HepG2 (cell line): ENCODE measurements around the gene SMIM8. TPM values are rescaled to one million over a fixed set of nuclear protein-coding genes. Genes with fewer than 3 reads are reported as not detected.
A peak's percentile ranks its signal among the peaks of the same experiment; 100 is the strongest.

Experiments
- ATAC-seq: fragments of 200-7000 bp; cut with Tn5 transposase; 3 replicates; pipeline ENCODE4 v1.9.1; 2020; ENCODE audit warnings: mild to moderate bottlenecking, moderate library complexity
- BruUV-seq: library from RNA; stranded (reverse); fragments of 400-500 nt; replicated peaks from 2 replicates; lab custom pipeline; 2021; lab: Mats Ljungman, UMichigan
- CTCF ChIA-PET: fragments of 300-600 bp; formaldehyde crosslinking; extraction: SDS; loops from one replicate; lab custom pipeline; 2021; ENCODE audit warnings: low total read pairs, inconsistent platforms, low intra/inter-chr PET ratio; lab: Yijun Ruan, JAX
- POLR2A ChIA-PET: fragments of 350-600 bp; sonication (Branson Sonifier 250); formaldehyde crosslinking; loops from one replicate; lab custom pipeline; 2020; ENCODE audit warnings: antibody characterized with exemption, inconsistent platforms; lab: Yijun Ruan, JAX
- DNase-seq: peaks from one replicate; pipeline ENCODE4 v3.0.0-alpha.2; 2015; ENCODE audit warnings: low spot score
- FAIRE-seq: peaks from 3 replicates; lab custom pipeline; 2011; peaks lifted over from hg19 to GRCh38; lab: Jason Lieb, UNC
- H2AFZ ChIP-seq: one replicate; pipeline ENCODE4 v1.6.1; 2011; ENCODE audit warnings: low read length, inconsistent platforms
- H3K27ac ChIP-seq: fragments of 300-600 bp; 3 replicates; pipeline ENCODE4 v1.8.0; 2011; ENCODE audit warnings: mixed run types, mild to moderate bottlenecking, mixed read lengths, low read length, inconsistent platforms; ENCODE audit not compliant: insufficient read depth; ENCODE audit errors: extremely low read length
- H3K27me3 ChIP-seq, 2 experiments: fragments of 200-600 bp in 1 of 2; 2 replicates in 1 of 2; 3 replicates in 1 of 2; pipeline versions ENCODE4 v1.6.0 to v1.8.0; 2011; ENCODE audit warnings: low read length in 2 of 2, mild to moderate bottlenecking in 2 of 2, moderate library complexity in 2 of 2, inconsistent platforms in 1 of 2; ENCODE audit not compliant: insufficient read depth in 2 of 2, control insufficient read depth in 1 of 2
- H3K36me3 ChIP-seq, 2 experiments: fragments of 200-600 bp in 1 of 2; replicated peaks in 1 of 2; 2 replicates in 1 of 2; 3 replicates in 1 of 2; pipeline versions ENCODE4 v1.5.1 to v1.8.0; 2011; ENCODE audit warnings: low read length in 2 of 2, inconsistent platforms in 1 of 2; ENCODE audit not compliant: insufficient read depth in 2 of 2, control insufficient read depth in 1 of 2
- H3K4me1 ChIP-seq: 2 replicates; pipeline ENCODE4 v1.5.1; 2012; ENCODE audit warnings: low read length, inconsistent platforms; ENCODE audit not compliant: insufficient read depth
- H3K4me2 ChIP-seq: 2 replicates; pipeline ENCODE4 v1.6.0; 2011; ENCODE audit warnings: low read depth, low read length, inconsistent platforms
- H3K4me3 ChIP-seq, 3 experiments: fragments of 200-600 bp in 1 of 3; sonication (generic), shearing (Covaris generic) in 1 of 3; replicated peaks in 1 of 3; 2 replicates each; pipeline ENCODE4 v1.5.1; 2011 to 2016; ENCODE audit warnings: low read length in 3 of 3, inconsistent platforms in 2 of 3, low read depth in 2 of 3, mild to moderate bottlenecking in 2 of 3, control low read depth in 1 of 3, mixed read lengths in 1 of 3; ENCODE audit not compliant: insufficient read depth in 1 of 3
- H3K79me2 ChIP-seq: one replicate; pipeline ENCODE4 v1.6.1; 2011; ENCODE audit warnings: low read length, inconsistent platforms; ENCODE audit not compliant: insufficient read depth
- H3K9ac ChIP-seq: 2 replicates; pipeline ENCODE4 v1.6.0; 2011; ENCODE audit warnings: mild to moderate bottlenecking, low read depth, low read length, inconsistent platforms; ENCODE audit not compliant: insufficient read depth
- H3K9me3 ChIP-seq: 2 replicates; pipeline ENCODE4 v1.5.1; 2012; ENCODE audit warnings: mild to moderate bottlenecking, low read length
- H4K20me1 ChIP-seq: 2 replicates; pipeline ENCODE4 v1.6.0; 2011; ENCODE audit warnings: inconsistent platforms, mild to moderate bottlenecking, low read length, moderate library complexity; ENCODE audit not compliant: insufficient read depth
- AGO2 ChIP-seq: fragments of 200-400 bp; formaldehyde crosslinking; optimal IDR thresholded peaks from 2 replicates; pipeline ENCODE3; 2017; ENCODE audit warnings: mild to moderate bottlenecking, low read depth, low read length, moderate library complexity
- BCL6 ChIP-seq: IDR thresholded peaks from 2 replicates; pipeline ENCODE4 v1.6.1; 2016; ENCODE audit warnings: missing genetic modification reagents, missing compliant biosample characterization
- CREM ChIP-seq, 2 experiments: sonication (generic) in 1 of 2; formaldehyde crosslinking in 1 of 2; IDR thresholded peaks; 2 replicates each; pipeline versions ENCODE4 v1.4.0 to v1.6.1; 2016 to 2020; ENCODE audit warnings: antibody characterized with exemption in 1 of 2, mild to moderate bottlenecking in 1 of 2, missing genetic modification reagents in 1 of 2
- FOXP4 ChIP-seq: sonication (generic); formaldehyde crosslinking; IDR thresholded peaks from 2 replicates; pipeline ENCODE4 v1.4.0; 2020; ENCODE audit warnings: missing genetic modification reagents
- GFI1 ChIP-seq: sonication (generic); formaldehyde crosslinking; IDR thresholded peaks from 2 replicates; pipeline ENCODE4 v1.5.0; 2020; ENCODE audit warnings: missing genetic modification reagents, mild to moderate bottlenecking, borderline replicate concordance
- IKZF4 ChIP-seq: sonication (generic); formaldehyde crosslinking; IDR thresholded peaks from 2 replicates; pipeline ENCODE4 v1.5.1; 2020; ENCODE audit warnings: borderline replicate concordance, mild to moderate bottlenecking, low read depth, missing genetic modification reagents; ENCODE audit errors: not compliant biosample characterization
- MAFG ChIP-seq: sonication (generic); formaldehyde crosslinking; IDR thresholded peaks from 2 replicates; pipeline ENCODE4 v1.5.1; 2020; ENCODE audit warnings: mild to moderate bottlenecking, missing genetic modification reagents
- MBD4 ChIP-seq: IDR thresholded peaks from 2 replicates; pipeline ENCODE4 v1.6.1; 2012; ENCODE audit warnings: low read length, inconsistent platforms, borderline replicate concordance
- MIER3 ChIP-seq: IDR thresholded peaks from 2 replicates; pipeline ENCODE4 v1.6.1; 2016; ENCODE audit warnings: missing compliant biosample characterization, borderline replicate concordance
- NR0B2 ChIP-seq: sonication (generic); formaldehyde crosslinking; IDR thresholded peaks from 2 replicates; pipeline ENCODE4 v1.4.0; 2020; ENCODE audit warnings: mild to moderate bottlenecking, missing genetic modification reagents
- SIX1 ChIP-seq: sonication (generic); formaldehyde crosslinking; IDR thresholded peaks from 2 replicates; pipeline ENCODE4 v1.4.0; 2020; ENCODE audit warnings: missing genetic modification reagents, borderline replicate concordance
- SKIL ChIP-seq: sonication (generic); formaldehyde crosslinking; IDR thresholded peaks from 2 replicates; pipeline ENCODE4 v1.8.0; 2022; ENCODE audit warnings: missing genetic modification reagents, mild to moderate bottlenecking, moderate library complexity, borderline replicate concordance
- SOX6 ChIP-seq, 2 experiments: fragments of 450-650 bp in 1 of 2; sonication (generic) in 1 of 2; formaldehyde crosslinking in 1 of 2; IDR thresholded peaks; 2 replicates each; pipeline versions ENCODE4 v1.4.0 to v1.6.1; 2017 to 2020; ENCODE audit warnings: antibody characterized with exemption in 1 of 2, mild to moderate bottlenecking in 1 of 2, missing genetic modification reagents in 1 of 2
- SRF ChIP-seq: IDR thresholded peaks from 2 replicates; pipeline ENCODE4 v1.6.1; 2011; ENCODE audit warnings: mild to moderate bottlenecking, low read depth, low read length, moderate library complexity
- TP53 ChIP-seq: sonication (generic); formaldehyde crosslinking; conservative IDR thresholded peaks from 2 replicates; pipeline ENCODE4 v1.4.0; 2020; ENCODE audit warnings: missing genetic modification reagents
- ZEB1 ChIP-seq: IDR thresholded peaks from 2 replicates; pipeline ENCODE4 v1.6.1; 2012; ENCODE audit warnings: mild to moderate bottlenecking, low read depth, inconsistent platforms; ENCODE audit not compliant: insufficient replicate concordance
- ZNF12 ChIP-seq: sonication (generic); formaldehyde crosslinking; IDR thresholded peaks from 2 replicates; pipeline ENCODE4 v1.5.0; 2020; ENCODE audit warnings: missing genetic modification reagents
- ZNF264 ChIP-seq: sonication (generic); formaldehyde crosslinking; IDR thresholded peaks from 2 replicates; pipeline ENCODE4 v1.4.0; 2020; ENCODE audit warnings: missing genetic modification reagents
- ZNF335 ChIP-seq: sonication (generic); formaldehyde crosslinking; IDR thresholded peaks from 2 replicates; pipeline ENCODE4 v1.4.0; 2020; ENCODE audit warnings: missing genetic modification reagents
- ZNF367 ChIP-seq: sonication (generic); formaldehyde crosslinking; IDR thresholded peaks from 2 replicates; pipeline ENCODE4 v1.4.0; 2020; ENCODE audit warnings: missing genetic modification reagents, borderline replicate concordance
- ZNF563 ChIP-seq: sonication (generic); formaldehyde crosslinking; IDR thresholded peaks from 2 replicates; pipeline ENCODE4 v1.8.0; 2022; ENCODE audit warnings: mild to moderate bottlenecking, moderate library complexity, missing genetic modification reagents
- ZNF740 ChIP-seq: sonication (generic); formaldehyde crosslinking; IDR thresholded peaks from 2 replicates; pipeline ENCODE4 v1.4.0; 2020; ENCODE audit warnings: missing genetic modification reagents
- in situ Hi-C: cut with HindIII; loops from 2 replicates; pipeline ENCODE4 v1.10.0; 2017; ENCODE audit warnings: low pct_unique_long_range_greater_than_20kb; ENCODE audit not compliant: extremely low pct_ligation_motif_present
- intact Hi-C: fragments of 100-400 bp; cut with micrococcal nuclease; formaldehyde crosslinking; loops from one replicate; pipeline ENCODE4 v1.10.0; 2022; ENCODE audit not compliant: unreplicated experiment
- polyA plus RNA-seq, 8 experiments: library from polyadenylated mRNA; depleted of rRNA in 3 of 8; stranded (reverse) in 7 of 8; unstranded in 1 of 8; fragments of >200 nt; fragmentation: Illumina TruSeq in 4 of 8; extraction: Trizol in 4 of 8; gene quantifications; 2 replicates each; pipeline versions ENCODE4 v1.2.1 to v1.2.3, GENCODE V29; 2011 to 2016; ENCODE audit warnings: low read depth in 4 of 8, missing spikeins in 1 of 8, mixed read lengths in 1 of 8; ENCODE audit not compliant: insufficient read depth in 1 of 8
- total RNA-seq, 5 experiments: library from RNA; depleted of rRNA; stranded (reverse); fragments of >200 nt; fragmentation: Illumina TruSeq; extraction: Trizol; gene quantifications; 2 replicates each; pipeline ENCODE4 v1.2.3, GENCODE V29; 2016; ENCODE audit warnings: low read depth in 1 of 5

The SMIM8 gene
- total and polyA plus RNA-seq, 2 of the 13 experiments (the other 11 are each of a cell fraction or from before 2014, with no cell fraction given), result 4.8 to 10.0 TPM

GRCh38 chr6:87342829-87343228, 20.4 kb downstream of the SMIM8 start:
- Histone ChIP-seq H3K27ac (no peak overlapping the region), H3K79me2 (no peaks in the 10 kb centered on the region), H2AFZ (no peak overlapping the region), H3K9me3 (no peaks in the 10 kb centered on the region), H3K27me3 (no peaks in the 10 kb centered on the region), H3K9ac (no peak overlapping the region), H3K4me2 (no peak overlapping the region), H3K36me3 (no peaks in the 10 kb centered on the region), H3K4me1 (peaks cover 36% of the 10 kb centered on the region), H4K20me1 (no peaks in the 10 kb centered on the region), H3K4me3 (no peak overlapping the region)
- POLR2A ChIA-PET, result no interaction called here
- in situ Hi-C loops, result no loop called here
- BruUV-seq, result no TSS peak
- FAIRE-seq, result peak; percentile 58
- ATAC-seq, result peak; percentile 88
- CTCF ChIA-PET, result no interaction called here
- DNase-seq, result peak; percentile 73
- intact Hi-C loops, result no loop called here
- TF ChIP-seq GFI1 (CRISPR knock-in tag) (peak; percentile 44; the same call in 1 of the 2 replicates), SRF (no peak), MBD4 (no peak), ZNF264 (CRISPR knock-in tag) (no peak), SIX1 (no peak), ZNF335 (CRISPR knock-in tag) (no peak), CREM (IDR thresholded peaks at IDR 0.05) (peak; percentile 16; the same call in 1 of the 2 replicates), CREM (CRISPR knock-in tag; IDR thresholded peaks at IDR 0.05) (no peak), SKIL (CRISPR knock-in tag) (no peak), BCL6 (CRISPR knock-in tag) (peak; percentile 53; the same call in 1 of the 2 replicates), ZNF740 (CRISPR knock-in tag) (no peak), NR0B2 (no peak), AGO2 (no peak), IKZF4 (no peak), TP53 (CRISPR knock-in tag) (no peak), ZNF563 (CRISPR knock-in tag) (no peak), SOX6 (IDR thresholded peaks at IDR 0.05) (no peak), SOX6 (CRISPR knock-in tag; IDR thresholded peaks at IDR 0.05) (peak; percentile 26; the same call in 1 of the 2 replicates), FOXP4 (peak; percentile 33; the same call in 1 of the 2 replicates), MIER3 (no peak), MAFG (no peak), ZNF367 (CRISPR knock-in tag) (no peak), ZNF12 (CRISPR knock-in tag) (no peak), ZEB1 (no peak)
